Smooth muscle cell (in vitro differentiated cells): Measurements from ENCODE around the gene NIPAL1. TPM values are rescaled to one million over a fixed set of nuclear protein-coding genes. Genes with fewer than 3 reads are reported as not detected.
A peak's percentile ranks its signal among the peaks of the same experiment; 100 is the strongest.

Experiments used
- DNase-seq: peaks from one replicate; lab custom pipeline; 2025; ENCODE audit not compliant: unreplicated experiment; lab: John Stamatoyannopoulos, UW
- H2AFZ ChIP-seq: fragments of 200-600 bp; sonication (generic); 2 replicates; pipeline ENCODE4 v1.6.0; 2016; ENCODE audit warnings: antibody characterized with exemption, low read depth, mild to moderate bottlenecking
- H3F3A ChIP-seq: fragments of 200-600 bp; sonication (generic); 2 replicates; pipeline ENCODE4 v1.6.0; 2017; ENCODE audit warnings: antibody characterized with exemption, low read depth
- H3K27ac ChIP-seq: fragments of 200-600 bp; sonication (generic); 2 replicates; pipeline ENCODE4 v1.5.1; 2016; ENCODE audit warnings: low read depth, mild to moderate bottlenecking
- H3K27me3 ChIP-seq: fragments of 200-600 bp; sonication (generic); 2 replicates; pipeline ENCODE4 v1.6.1; 2016; ENCODE audit warnings: low read depth, mild to moderate bottlenecking
- H3K36me3 ChIP-seq: fragments of 200-600 bp; sonication (generic); 2 replicates; pipeline ENCODE4 v1.5.1; 2016; ENCODE audit warnings: low read depth
- H3K4me1 ChIP-seq: fragments of 200-600 bp; sonication (generic); 2 replicates; pipeline ENCODE4 v1.5.1; 2016; ENCODE audit warnings: low read depth
- H3K4me2 ChIP-seq: fragments of 200-600 bp; sonication (generic); 2 replicates; pipeline ENCODE4 v1.6.0; 2016; ENCODE audit warnings: mild to moderate bottlenecking
- H3K4me3 ChIP-seq: fragments of 200-600 bp; sonication (generic); 2 replicates; pipeline ENCODE4 v1.5.1; 2016; ENCODE audit warnings: mild to moderate bottlenecking
- H3K79me2 ChIP-seq: fragments of 200-600 bp; sonication (generic); 2 replicates; pipeline ENCODE4 v1.6.0; 2016; ENCODE audit warnings: low read depth, mild to moderate bottlenecking
- H3K9ac ChIP-seq: fragments of 200-600 bp; sonication (generic); 2 replicates; pipeline ENCODE4 v1.6.0; 2016; ENCODE audit warnings: low read depth
- H3K9me3 ChIP-seq: fragments of 200-600 bp; sonication (generic); replicated peaks from 2 replicates; pipeline ENCODE4 v1.5.1; 2016; ENCODE audit warnings: low read depth
- H4K20me1 ChIP-seq: fragments of 200-600 bp; sonication (generic); 2 replicates; pipeline ENCODE4 v1.6.0; 2016; ENCODE audit warnings: low read depth
- CTCF ChIP-seq: fragments of 200-600 bp; sonication (generic); IDR thresholded peaks from 2 replicates; pipeline ENCODE4 v1.5.1; 2017; ENCODE audit warnings: borderline replicate concordance, mild to moderate bottlenecking, antibody characterized with exemption; ENCODE audit not compliant: insufficient read depth, poor library complexity, severe bottlenecking
- WGBS: methylation state at CpG from one replicate; pipeline ENCODE4 v1.1.7; 2016; ENCODE audit warnings: low lambda C conversion rate; 5-methylcytosine and 5-hydroxymethylcytosine counted together
- polyA plus RNA-seq: library from polyadenylated mRNA; unstranded; fragments of >200 nt; fragmentation: Nextera tagmentation; extraction: Ambion mirVana; gene quantifications from 2 replicates; pipeline ENCODE4 v1.2.1, GENCODE V29; 2016
- total RNA-seq: library from RNA; depleted of rRNA; stranded (reverse); fragments of >200 nt; gene quantifications from 2 replicates; pipeline ENCODE4 v1.2.3, GENCODE V29; 2014

Gene NIPAL1
- total and polyA plus RNA-seq, 2 experiments from 2014 or later: 1.0 to 4.1 TPM

- 88% methylated on average over 1 of the region's 1 CpG for WGBS
- TF ChIP-seq CTCF: peak; percentile 40
- no peak for DNase-seq
- no peaks in the 10 kb centered on the region for H3K79me2 ChIP-seq
- peaks cover 9% of the 10 kb centered on the region for H3F3A ChIP-seq
- H3K4me1 ChIP-seq: peaks cover 9% of the 10 kb centered on the region
- no peaks in the 10 kb centered on the region for H3K9me3 ChIP-seq
- H3K4me3 ChIP-seq: no peak overlapping the region
- no peaks in the 10 kb centered on the region for H4K20me1 ChIP-seq
- no peaks in the 10 kb centered on the region for H3K36me3 ChIP-seq
- H3K27ac ChIP-seq: no peak overlapping the region
- H2AFZ ChIP-seq: no peak overlapping the region
- no peak overlapping the region for H3K4me2 ChIP-seq
- no peaks in the 10 kb centered on the region for H3K27me3 ChIP-seq
- H3K9ac ChIP-seq: no peak overlapping the region
These were observed 17.3 kb downstream of the NIPAL1 start for GRCh38 chr4:48033825-48034413.

GRCh38 chr4:48035952-48036351 is 19.4 kb downstream of the NIPAL1 start:
- Histone ChIP-seq H3K27me3 (no peaks in the 10 kb centered on the region), H3K36me3 (no peaks in the 10 kb centered on the region), H2AFZ (no peak overlapping the region), H3K4me1 (no peaks in the 10 kb centered on the region), H3K27ac (no peak overlapping the region), H3K9me3 (no peaks in the 10 kb centered on the region), H3F3A (peaks cover 9% of the 10 kb centered on the region), H4K20me1 (no peaks in the 10 kb centered on the region), H3K4me2 (no peak overlapping the region), H3K9ac (no peak overlapping the region), H3K4me3 (no peak overlapping the region), H3K79me2 (no peaks in the 10 kb centered on the region)
- WGBS: 89% methylated on average over 3 of the region's 3 CpGs
- DNase-seq: no peak
- TF ChIP-seq CTCF: no peak

GRCh38 chr4:48037117-48037462 is 20.5 kb downstream of the NIPAL1 start:
- H3F3A ChIP-seq: peaks cover 3% of the 10 kb centered on the region
- no peak for DNase-seq

More at GRCh38 chr4:48037117-48037462, 20.5 kb downstream of the NIPAL1 start:
- Histone ChIP-seq H3K79me2 (no peaks in the 10 kb centered on the region), H3K4me2 (no peak overlapping the region), H3K27me3 (no peaks in the 10 kb centered on the region), H3K36me3 (no peaks in the 10 kb centered on the region), H2AFZ (no peak overlapping the region), H3K4me3 (no peak overlapping the region), H4K20me1 (no peaks in the 10 kb centered on the region), H3K27ac (no peak overlapping the region), H3K4me1 (no peaks in the 10 kb centered on the region), H3K9me3 (no peaks in the 10 kb centered on the region), H3K9ac (no peak overlapping the region)
- WGBS: 76% methylated on average over 2 of the region's 2 CpGs
- TF ChIP-seq CTCF: no peak
